ENCODE measurements around the gene CASZ1.

The CASZ1 gene

GRCh38 chr1:10632691-10633090 lies 163.8 kb downstream of the CASZ1 start:
- no peak for DNase-seq

- no peak for DNase-seq
These were observed 164.4 kb downstream of the CASZ1 start for GRCh38 chr1:10631811-10632593.

- DNase-seq, result no peak
These were observed 165.2 kb downstream of the CASZ1 start for GRCh38 chr1:10631121-10631810.

GRCh38 chr1:10630661-10631120 lies 165.8 kb downstream of the CASZ1 start:
- no peak for DNase-seq

GRCh38 chr1:10629816-10630571 lies 166.5 kb downstream of the CASZ1 start:
- no peak for DNase-seq

- no peak for DNase-seq
These were observed 167.2 kb downstream of the CASZ1 start for GRCh38 chr1:10629091-10629815.

- no peak for DNase-seq
These were observed 167.8 kb downstream of the CASZ1 start for GRCh38 chr1:10628685-10629084.

- no peak for DNase-seq
These were observed 169.5 kb downstream of the CASZ1 start for GRCh38 chr1:10626791-10627410.

- DNase-seq, result no peak
These were observed 170.2 kb downstream of the CASZ1 start for GRCh38 chr1:10626131-10626731.

GRCh38 chr1:10625554-10625953 lies 170.9 kb downstream of the CASZ1 start:
- no peak for DNase-seq

- DNase-seq, result no peak
These were observed 171.4 kb downstream of the CASZ1 start for GRCh38 chr1:10625076-10625475.

- no peak for DNase-seq
These were observed 172.0 kb downstream of the CASZ1 start for GRCh38 chr1:10624256-10625050.

- DNase-seq, result no peak
These were observed 172.7 kb downstream of the CASZ1 start for GRCh38 chr1:10623686-10624145.

- no peak for DNase-seq
These were observed 173.3 kb downstream of the CASZ1 start for GRCh38 chr1:10622910-10623685.

GRCh38 chr1:10621906-10622305 lies 174.5 kb downstream of the CASZ1 start:
- DNase-seq, result no peak

- DNase-seq, result no peak
These were observed 175.7 kb downstream of the CASZ1 start for GRCh38 chr1:10620776-10621175.

GRCh38 chr1:10617931-10618885 lies 178.2 kb downstream of the CASZ1 start:
- DNase-seq, result no peak

GRCh38 chr1:10617318-10617717 lies 179.1 kb downstream of the CASZ1 start:
- no peak for DNase-seq

GRCh38 chr1:10616696-10617095 lies 179.8 kb downstream of the CASZ1 start:
- no peak for DNase-seq
